ENCODE data around the gene VSIR.

- TF ChIP-seq, protein P1, sequence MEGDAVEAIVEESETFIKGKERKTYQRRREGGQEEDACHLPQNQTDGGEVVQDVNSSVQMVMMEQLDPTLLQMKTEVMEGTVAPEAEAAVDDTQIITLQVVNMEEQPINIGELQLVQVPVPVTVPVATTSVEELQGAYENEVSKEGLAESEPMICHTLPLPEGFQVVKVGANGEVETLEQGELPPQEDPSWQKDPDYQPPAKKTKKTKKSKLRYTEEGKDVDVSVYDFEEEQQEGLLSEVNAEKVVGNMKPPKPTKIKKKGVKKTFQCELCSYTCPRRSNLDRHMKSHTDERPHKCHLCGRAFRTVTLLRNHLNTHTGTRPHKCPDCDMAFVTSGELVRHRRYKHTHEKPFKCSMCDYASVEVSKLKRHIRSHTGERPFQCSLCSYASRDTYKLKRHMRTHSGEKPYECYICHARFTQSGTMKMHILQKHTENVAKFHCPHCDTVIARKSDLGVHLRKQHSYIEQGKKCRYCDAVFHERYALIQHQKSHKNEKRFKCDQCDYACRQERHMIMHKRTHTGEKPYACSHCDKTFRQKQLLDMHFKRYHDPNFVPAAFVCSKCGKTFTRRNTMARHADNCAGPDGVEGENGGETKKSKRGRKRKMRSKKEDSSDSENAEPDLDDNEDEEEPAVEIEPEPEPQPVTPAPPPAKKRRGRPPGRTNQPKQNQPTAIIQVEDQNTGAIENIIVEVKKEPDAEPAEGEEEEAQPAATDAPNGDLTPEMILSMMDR (IDR thresholded peaks at IDR 0.05) = no peak
- no peak for TF ChIP-seq EZH2 (IDR thresholded peaks at IDR 0.05)
Measured at GRCh38 chr10:71698737-71699136, 74.6 kb downstream of the VSIR start.

Measured in neural progenitor cell (in vitro differentiated cells).